ENCODE measurements around the gene NOS1AP.

Gene NOS1AP

DNA sequence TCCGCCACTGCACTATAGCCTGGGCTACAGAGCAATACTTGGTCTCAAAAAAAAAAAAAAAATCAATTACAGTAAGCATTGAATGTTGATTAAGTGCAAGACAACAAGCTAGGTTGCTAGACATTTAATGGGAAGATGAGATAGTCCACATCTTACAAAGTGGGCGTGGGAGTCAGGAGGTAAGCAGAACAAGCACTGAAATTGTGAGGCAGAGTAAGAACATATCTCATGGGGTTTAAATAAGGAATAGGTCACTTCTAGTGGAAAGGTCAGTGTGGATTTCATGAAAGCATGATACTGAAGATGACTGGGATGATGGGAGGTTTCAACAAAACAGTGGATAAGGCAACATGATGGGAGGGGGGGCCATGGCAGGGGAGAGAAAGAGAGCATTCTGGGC, 44.0 kb upstream of the NOS1AP start:
- Histone ChIP-seq H3K4me3 (ENCODE audit: low read length) (no peak overlapping the region), H3K36me3 (ENCODE audit: control insufficient read depth, low read length) (no peaks in the 10 kb centered on the region), H4K20me1 (ENCODE audit: control insufficient read depth, insufficient read depth, low read depth, low read length) (no peaks in the 10 kb centered on the region), H3K9me2 (replicated peaks; ENCODE audit: control insufficient read depth, low read length) (no peaks in the 10 kb centered on the region), H3F3A (ENCODE audit: control insufficient read depth, insufficient read depth) (no peaks in the 10 kb centered on the region), H3K4me2 (ENCODE audit: low read length) (no peak overlapping the region), H3K79me2 (ENCODE audit: control insufficient read depth, low read length) (no peaks in the 10 kb centered on the region), H3K27ac (ENCODE audit: low read depth, low read length) (no peak overlapping the region), H3K27me3 (ENCODE audit: control insufficient read depth, low read length) (peaks cover 56% of the 10 kb centered on the region), H3K9me3 (ENCODE audit: control insufficient read depth, insufficient read depth, low read length) (no peaks in the 10 kb centered on the region), H3K4me1 (ENCODE audit: control insufficient read depth, low read length) (peaks cover 4% of the 10 kb centered on the region; the same call in 1 of the 2 replicates)
- TF ChIP-seq, protein P1, sequence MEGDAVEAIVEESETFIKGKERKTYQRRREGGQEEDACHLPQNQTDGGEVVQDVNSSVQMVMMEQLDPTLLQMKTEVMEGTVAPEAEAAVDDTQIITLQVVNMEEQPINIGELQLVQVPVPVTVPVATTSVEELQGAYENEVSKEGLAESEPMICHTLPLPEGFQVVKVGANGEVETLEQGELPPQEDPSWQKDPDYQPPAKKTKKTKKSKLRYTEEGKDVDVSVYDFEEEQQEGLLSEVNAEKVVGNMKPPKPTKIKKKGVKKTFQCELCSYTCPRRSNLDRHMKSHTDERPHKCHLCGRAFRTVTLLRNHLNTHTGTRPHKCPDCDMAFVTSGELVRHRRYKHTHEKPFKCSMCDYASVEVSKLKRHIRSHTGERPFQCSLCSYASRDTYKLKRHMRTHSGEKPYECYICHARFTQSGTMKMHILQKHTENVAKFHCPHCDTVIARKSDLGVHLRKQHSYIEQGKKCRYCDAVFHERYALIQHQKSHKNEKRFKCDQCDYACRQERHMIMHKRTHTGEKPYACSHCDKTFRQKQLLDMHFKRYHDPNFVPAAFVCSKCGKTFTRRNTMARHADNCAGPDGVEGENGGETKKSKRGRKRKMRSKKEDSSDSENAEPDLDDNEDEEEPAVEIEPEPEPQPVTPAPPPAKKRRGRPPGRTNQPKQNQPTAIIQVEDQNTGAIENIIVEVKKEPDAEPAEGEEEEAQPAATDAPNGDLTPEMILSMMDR (IDR thresholded peaks at IDR 0.05; ENCODE audit: low read depth, low read length, poor library complexity, severe bottlenecking): no peak
- TF ChIP-seq EZH2phosphoT487 (IDR thresholded peaks at IDR 0.05; ENCODE audit: borderline replicate concordance, low read length): no peak

DNA sequence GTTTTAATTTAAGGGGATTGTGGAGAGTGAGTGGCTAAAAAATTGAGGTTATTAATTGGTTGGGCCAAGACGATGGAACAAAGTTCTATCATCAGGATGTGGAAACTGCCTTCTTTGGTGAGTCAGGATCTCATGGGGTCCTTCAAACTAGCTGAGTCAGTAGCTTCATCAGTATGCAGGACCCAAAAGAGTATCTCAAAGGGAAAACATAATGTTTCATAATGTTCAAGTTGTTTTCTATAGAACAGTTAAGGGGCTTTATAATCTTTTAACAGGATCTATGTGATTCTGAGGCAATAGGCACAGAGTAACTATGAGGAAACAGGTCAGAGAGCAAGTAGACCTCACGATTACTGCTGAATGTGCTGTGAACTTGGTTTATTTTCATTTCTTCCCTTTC, 42.6 kb upstream of the NOS1AP start:
- TF ChIP-seq EZH2phosphoT487 (IDR thresholded peaks at IDR 0.05; ENCODE audit: borderline replicate concordance, low read length): no peak
- TF ChIP-seq, protein P1 (IDR thresholded peaks at IDR 0.05; ENCODE audit: low read depth, low read length, poor library complexity, severe bottlenecking): no peak
- no peak overlapping the region for H3K27ac ChIP-seq (ENCODE audit: low read depth, low read length)
- no peak overlapping the region for H3K4me2 ChIP-seq (ENCODE audit: low read length)
- H3K36me3 ChIP-seq (ENCODE audit: control insufficient read depth, low read length): no peaks in the 10 kb centered on the region
- H3K79me2 ChIP-seq (ENCODE audit: control insufficient read depth, low read length): no peaks in the 10 kb centered on the region
- no peaks in the 10 kb centered on the region for H4K20me1 ChIP-seq (ENCODE audit: control insufficient read depth, insufficient read depth, low read depth, low read length)
- no peaks in the 10 kb centered on the region for H3K9me3 ChIP-seq (ENCODE audit: control insufficient read depth, insufficient read depth, low read length)
- peaks cover 4% of the 10 kb centered on the region; the same call in 1 of the 2 replicates for H3K4me1 ChIP-seq (ENCODE audit: control insufficient read depth, low read length)
- no peaks in the 10 kb centered on the region for H3F3A ChIP-seq (ENCODE audit: control insufficient read depth, insufficient read depth)
- peaks cover 63% of the 10 kb centered on the region for H3K27me3 ChIP-seq (ENCODE audit: control insufficient read depth, low read length)
- no peaks in the 10 kb centered on the region for H3K9me2 ChIP-seq (replicated peaks; ENCODE audit: control insufficient read depth, low read length)
- no peak overlapping the region for H3K4me3 ChIP-seq (ENCODE audit: low read length)

DNA sequence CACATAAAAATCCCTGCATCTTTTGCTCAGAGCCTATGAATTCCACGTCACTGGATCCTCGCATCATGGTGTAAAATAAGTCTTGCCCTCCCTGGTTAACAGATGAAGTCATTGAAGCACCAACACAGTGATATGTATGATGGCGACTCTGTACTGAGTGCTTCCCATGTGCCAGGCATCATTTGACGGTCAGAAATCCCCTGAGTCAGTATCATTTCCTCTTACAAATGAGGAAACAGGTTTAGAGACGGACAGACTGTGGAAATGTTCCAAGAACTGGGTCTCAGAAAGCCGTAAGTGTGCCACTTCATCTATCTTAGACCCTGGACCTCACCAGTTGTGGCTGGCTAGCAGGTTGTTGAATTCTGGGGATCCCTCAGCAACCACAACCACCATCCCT, 40.8 kb upstream of the NOS1AP start:
- H3K79me2 ChIP-seq (ENCODE audit: control insufficient read depth, low read length): no peaks in the 10 kb centered on the region
- H3K4me1 ChIP-seq (ENCODE audit: control insufficient read depth, low read length): peaks cover 4% of the 10 kb centered on the region; the same call in 1 of the 2 replicates
- TF ChIP-seq, protein P1 (IDR thresholded peaks at IDR 0.05; ENCODE audit: low read depth, low read length, poor library complexity, severe bottlenecking): no peak
- no peak for TF ChIP-seq EZH2phosphoT487 (IDR thresholded peaks at IDR 0.05; ENCODE audit: borderline replicate concordance, low read length)
- H3F3A ChIP-seq (ENCODE audit: control insufficient read depth, insufficient read depth): no peaks in the 10 kb centered on the region
- no peak overlapping the region for H3K4me3 ChIP-seq (ENCODE audit: low read length)
- no peaks in the 10 kb centered on the region for H3K9me2 ChIP-seq (replicated peaks; ENCODE audit: control insufficient read depth, low read length)
- H4K20me1 ChIP-seq (ENCODE audit: control insufficient read depth, insufficient read depth, low read depth, low read length): no peaks in the 10 kb centered on the region
- no peaks in the 10 kb centered on the region for H3K36me3 ChIP-seq (ENCODE audit: control insufficient read depth, low read length)
- peaks cover 63% of the 10 kb centered on the region for H3K27me3 ChIP-seq (ENCODE audit: control insufficient read depth, low read length)
- no peaks in the 10 kb centered on the region for H3K9me3 ChIP-seq (ENCODE audit: control insufficient read depth, insufficient read depth, low read length)
- no peak overlapping the region for H3K4me2 ChIP-seq (ENCODE audit: low read length)
- H3K27ac ChIP-seq (ENCODE audit: low read depth, low read length): no peak overlapping the region

All from DOHH2 (cell line).